Activated CD4-positive, alpha-beta memory T cell treated with anti-CD3 and anti-CD28 coated beads for 36 hours (primary cell): ENCODE measurements around the gene RPL23. TPM values are rescaled to one million over a fixed set of nuclear protein-coding genes. Genes with fewer than 3 reads are reported as not detected.

Experiments
- CTCF ChIA-PET: fragments of 350-600 bp; sonication (Branson Sonifier 250); formaldehyde crosslinking; loops from one replicate; lab custom pipeline; 2021; ENCODE audit warnings: antibody characterized with exemption, inconsistent platforms; lab: Charles Lee
- POLR2A ChIA-PET: fragments of 350-600 bp; sonication (Branson Sonifier 250); formaldehyde crosslinking; loops from one replicate; lab custom pipeline; 2021; ENCODE audit warnings: antibody characterized with exemption; lab: Charles Lee
- DNase-seq: peaks from one replicate; pipeline ENCODE4 v3.0.0-alpha.2; 2020
- H3K27ac Mint-ChIP-seq: one replicate; pipeline ENCODE4 v1.8.0; 2021; ENCODE audit warnings: mixed read lengths
- H3K27me3 Mint-ChIP-seq: one replicate; pipeline ENCODE4 v1.8.0; 2021; ENCODE audit warnings: mixed read lengths
- H3K36me3 Mint-ChIP-seq: one replicate; pipeline ENCODE4 v1.8.0; 2021; ENCODE audit warnings: mixed read lengths
- H3K4me1 Mint-ChIP-seq: one replicate; pipeline ENCODE4 v1.8.0; 2021; ENCODE audit warnings: low read depth, mixed read lengths
- H3K4me3 Mint-ChIP-seq: one replicate; pipeline ENCODE4 v1.8.0; 2021; ENCODE audit warnings: mild to moderate bottlenecking, mixed read lengths
- H3K9me3 Mint-ChIP-seq: one replicate; pipeline ENCODE4 v1.8.0; 2021; ENCODE audit warnings: mixed read lengths
- intact Hi-C: fragments of 100-400 bp; cut with micrococcal nuclease; formaldehyde crosslinking; loops from one replicate; pipeline ENCODE4 v1.15.1; 2023
- total RNA-seq, 2 experiments: library from RNA; stranded (reverse); gene quantifications; one replicate each; pipeline ENCODE4 v1.2.3, GENCODE V29; 2021

Gene RPL23
- 1,000 to 10,000 TPM; 1,774 to 1,791 TPM for total RNA-seq

GRCh38 chr17:38853292-38854219, at the start of gene RPL23:
TSS of gene RPL23 (minus strand) at chr17:38853721. CDS start at chr17:38853710, 11 bp downstream.
- Mint-ChIP-seq H3K4me1 (peaks cover 38% of the 10 kb centered on the region), H3K36me3 (peaks cover 50% of the 10 kb centered on the region), H3K27ac (peak within 1 kb of the TSS; percentile 99), H3K27me3 (no peaks in the 10 kb centered on the region), H3K9me3 (no peaks in the 10 kb centered on the region), H3K4me3 (peak within 1 kb of the TSS; percentile 99)
- intact Hi-C loops = loop anchor here (1.0 to 5.0 kb wide), 4 partner anchors 16 to 299 kb away; partner anchors contain the start of genes CWC25 and PLXDC1
- ChIA-PET POLR2A (interaction anchor here (0.6 to 8.6 kb wide), 18 partner anchors 10 to 499 kb away, joined by 3 to 97 read pairs (median 4); partner anchors contain the start of genes CWC25, FBXO47, LASP1 and PIP4K2B), CTCF (interaction anchor here (0.6 to 2.3 kb wide), 12 partner anchors 10 to 321 kb away, joined by 3 to 12 read pairs (median 6); partner anchors contain the start of genes CWC25 and LASP1)
- DNase-seq = peak; percentile 95

DNA sequence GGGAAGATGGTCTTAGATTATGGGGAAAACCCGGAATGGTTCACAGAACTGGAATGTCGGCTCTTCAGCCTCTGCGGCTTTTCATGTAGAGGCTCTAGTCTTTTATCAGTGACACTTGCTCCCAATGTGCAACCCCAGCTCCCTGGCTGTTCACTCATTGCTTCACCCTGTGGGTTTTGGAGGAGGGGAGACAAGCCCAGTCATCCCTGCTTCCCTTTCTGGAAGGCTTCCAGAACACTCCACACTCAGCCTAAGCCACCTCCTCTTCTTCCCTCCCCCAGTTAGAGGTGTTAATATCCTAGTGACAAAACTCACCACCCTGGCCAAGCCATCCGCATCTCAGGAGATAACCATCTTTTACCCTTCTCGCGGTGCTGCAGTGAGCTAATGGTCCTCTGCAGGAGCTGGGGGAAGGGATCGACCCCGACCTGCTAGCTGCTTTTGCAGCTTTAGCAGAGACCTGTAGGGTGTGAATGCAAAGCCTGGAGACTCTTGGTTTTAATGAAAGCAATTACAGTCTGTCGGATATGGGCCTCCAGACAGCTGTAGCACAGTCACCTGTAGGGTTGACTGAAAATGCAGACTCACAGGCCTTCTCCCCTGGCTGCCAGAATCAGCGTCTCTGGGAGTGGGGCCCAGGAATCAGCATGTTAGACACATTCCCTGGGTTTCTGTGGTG, 47.6 kb upstream of the RPL23 start:
- peaks cover 55% of the 10 kb centered on the region for H3K4me1 Mint-ChIP-seq
- DNase-seq = peak; percentile 49
- ChIA-PET CTCF (interaction anchor here (0.6 to 2.1 kb wide), 8 partner anchors 14 to 351 kb away, joined by 3 to 6 read pairs (median 4); partner anchors contain the start of genes LASP1 and LASP1NB), POLR2A (interaction anchor here (1.9 to 3.0 kb wide), 3 partner anchors 30 to 48 kb away, joined by 6 to 14 read pairs (median 8); partner anchors contain the start of genes LASP1 and RPL23)
- H3K36me3 Mint-ChIP-seq = peaks cover 52% of the 10 kb centered on the region
- no peaks in the 10 kb centered on the region for H3K9me3 Mint-ChIP-seq
- intact Hi-C loops = no loop called here
- H3K27me3 Mint-ChIP-seq = no peaks in the 10 kb centered on the region
- H3K4me3 Mint-ChIP-seq = peak overlapping the region; percentile 12
- peak overlapping the region; percentile 79 for H3K27ac Mint-ChIP-seq

DNA sequence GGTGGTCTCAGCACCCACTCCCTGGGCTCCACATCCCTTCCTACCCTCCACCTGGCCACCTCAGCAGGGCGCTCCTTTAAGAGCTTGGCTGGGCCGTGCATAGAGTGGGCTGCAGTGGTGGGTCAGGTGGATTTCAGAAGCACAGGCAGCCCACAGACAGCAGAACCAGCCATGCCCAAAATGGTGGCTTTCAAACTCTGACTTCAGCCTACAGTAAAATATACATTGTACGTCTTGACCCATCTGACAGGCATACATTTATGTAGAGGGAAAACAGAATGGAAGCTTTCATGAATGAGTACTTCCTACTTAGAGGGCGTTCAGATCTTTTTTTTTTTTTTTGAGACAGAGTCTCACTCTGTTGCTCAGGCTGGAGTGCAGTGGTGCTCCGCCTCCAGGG, 45.9 kb upstream of the RPL23 start:
- ChIA-PET POLR2A (interaction anchor here (0.6 to 3.1 kb wide), 4 partner anchors 13 to 46 kb away, joined by 3 to 31 read pairs (median 8); partner anchors contain the start of genes LASP1 and RPL23), CTCF (interaction anchor here (0.7 to 3.0 kb wide), 8 partner anchors 14 to 300 kb away, joined by 3 to 16 read pairs (median 4); partner anchors contain the start of genes LASP1 and RPL19)
- Mint-ChIP-seq H3K4me1 (peaks cover 62% of the 10 kb centered on the region), H3K36me3 (peaks cover 45% of the 10 kb centered on the region), H3K27ac (peak overlapping the region; percentile 94), H3K4me3 (peak overlapping the region; percentile 58), H3K27me3 (no peaks in the 10 kb centered on the region), H3K9me3 (no peaks in the 10 kb centered on the region)
- intact Hi-C loops = loop anchor here (10.0 kb wide), 1 partner anchor 45 kb away; no protein-coding TSS in a partner anchor
- DNase-seq = no peak

GRCh38 chr17:38898812-38899348, 45.4 kb upstream of the RPL23 start:
- Mint-ChIP-seq H3K4me1 (peaks cover 67% of the 10 kb centered on the region), H3K27me3 (no peaks in the 10 kb centered on the region), H3K36me3 (peaks cover 41% of the 10 kb centered on the region), H3K27ac (peak overlapping the region; percentile 94), H3K9me3 (no peaks in the 10 kb centered on the region), H3K4me3 (peak overlapping the region; percentile 58)
- intact Hi-C loops = loop anchor here (1.0 to 10.0 kb wide), 3 partner anchors 30 to 74 kb away; partner anchors contain the start of gene CWC25
- DNase-seq = peak; percentile 94
- CTCF ChIA-PET = interaction anchor here (0.5 to 3.0 kb wide), 10 partner anchors 14 to 301 kb away, joined by 3 to 16 read pairs (median 4); partner anchors contain the start of genes LASP1 and RPL19
- POLR2A ChIA-PET = interaction anchor here (0.6 to 3.1 kb wide), 6 partner anchors 13 to 46 kb away, joined by 3 to 31 read pairs (median 4); partner anchors contain the start of genes LASP1 and RPL23

DNA sequence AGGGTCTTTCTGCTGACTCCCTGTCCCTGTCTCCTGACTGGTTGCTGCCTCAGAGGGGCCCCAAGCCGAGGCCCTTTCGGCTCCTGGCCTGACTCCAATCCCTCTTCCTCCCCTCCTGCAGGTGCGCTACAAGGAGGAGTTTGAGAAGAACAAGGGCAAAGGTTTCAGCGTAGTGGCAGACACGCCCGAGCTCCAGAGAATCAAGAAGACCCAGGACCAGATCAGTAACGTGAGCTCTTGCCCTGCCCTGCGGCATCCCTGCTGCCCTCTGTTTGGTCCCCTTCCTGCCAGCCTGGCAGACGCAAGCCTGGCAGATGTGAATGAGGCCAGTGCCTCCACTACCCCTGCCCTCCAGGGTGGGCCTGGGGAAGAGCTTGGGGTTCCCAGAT, 44.8 kb upstream of the RPL23 start:
- peak; percentile 58 for DNase-seq
- intact Hi-C loops = loop anchor here (1.0 to 10.0 kb wide), 3 partner anchors 29 to 73 kb away; partner anchors contain the start of gene CWC25

DNA sequence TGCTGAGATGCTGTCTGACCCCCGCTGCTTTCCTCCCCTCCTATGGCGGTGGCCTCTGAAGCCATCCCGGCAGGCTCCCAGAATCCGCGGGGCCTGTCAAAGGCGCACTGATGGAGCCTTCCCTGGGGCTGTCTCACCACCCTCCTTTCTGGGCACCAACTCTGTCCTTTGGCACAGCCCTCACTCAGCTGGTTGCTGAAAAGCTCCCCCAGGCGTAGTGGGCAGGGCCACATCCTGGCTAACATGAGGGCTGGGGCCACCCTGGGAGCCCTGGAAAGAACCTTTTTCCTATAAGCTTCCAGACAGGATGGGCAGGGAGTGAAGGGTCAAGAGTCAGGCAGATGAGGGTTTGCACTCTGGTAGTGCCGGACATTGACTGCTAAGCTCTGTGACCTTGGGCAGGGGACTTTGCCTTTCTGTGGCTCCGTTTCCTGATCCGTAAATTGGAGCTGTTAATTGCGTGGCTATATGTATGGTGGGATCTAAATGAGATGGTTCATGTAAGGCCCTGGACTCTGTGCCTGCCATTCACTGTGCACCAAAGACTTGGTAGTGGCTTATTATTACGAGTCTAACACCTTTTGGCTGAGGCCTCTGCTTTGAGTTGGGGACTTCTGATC, 44.3 kb upstream of the RPL23 start:
- Mint-ChIP-seq H3K9me3 (no peaks in the 10 kb centered on the region), H3K4me1 (peaks cover 73% of the 10 kb centered on the region), H3K4me3 (peak overlapping the region; percentile 58), H3K27ac (peak overlapping the region; percentile 94), H3K36me3 (peaks cover 34% of the 10 kb centered on the region), H3K27me3 (no peaks in the 10 kb centered on the region)
- POLR2A ChIA-PET = interaction anchor here (0.9 to 3.1 kb wide), 7 partner anchors 16 to 255 kb away, joined by 3 to 31 read pairs (median 5); partner anchors contain the start of genes CWC25, LASP1 and RPL23
- no peak for DNase-seq
- CTCF ChIA-PET = interaction anchor here (0.7 to 3.0 kb wide), 6 partner anchors 13 to 347 kb away, joined by 3 to 16 read pairs (median 6); partner anchors contain the start of gene LASP1NB
- intact Hi-C loops = loop anchor here (1.0 to 10.0 kb wide), 3 partner anchors 28 to 72 kb away; partner anchors contain the start of gene CWC25

More for the DNA sequence above, 44.8 kb upstream of the RPL23 start:
- Mint-ChIP-seq H3K4me3 (peak overlapping the region; percentile 58), H3K27me3 (no peaks in the 10 kb centered on the region), H3K36me3 (peaks cover 36% of the 10 kb centered on the region), H3K9me3 (no peaks in the 10 kb centered on the region), H3K4me1 (peaks cover 70% of the 10 kb centered on the region), H3K27ac (peak overlapping the region; percentile 94)
- ChIA-PET POLR2A (interaction anchor here (0.9 to 3.1 kb wide), 7 partner anchors 12 to 254 kb away, joined by 3 to 31 read pairs (median 5); partner anchors contain the start of genes LASP1 and RPL23), CTCF (interaction anchor here (0.5 to 3.0 kb wide), 8 partner anchors 13 to 347 kb away, joined by 3 to 16 read pairs (median 4); partner anchors contain the start of gene LASP1)

DNA sequence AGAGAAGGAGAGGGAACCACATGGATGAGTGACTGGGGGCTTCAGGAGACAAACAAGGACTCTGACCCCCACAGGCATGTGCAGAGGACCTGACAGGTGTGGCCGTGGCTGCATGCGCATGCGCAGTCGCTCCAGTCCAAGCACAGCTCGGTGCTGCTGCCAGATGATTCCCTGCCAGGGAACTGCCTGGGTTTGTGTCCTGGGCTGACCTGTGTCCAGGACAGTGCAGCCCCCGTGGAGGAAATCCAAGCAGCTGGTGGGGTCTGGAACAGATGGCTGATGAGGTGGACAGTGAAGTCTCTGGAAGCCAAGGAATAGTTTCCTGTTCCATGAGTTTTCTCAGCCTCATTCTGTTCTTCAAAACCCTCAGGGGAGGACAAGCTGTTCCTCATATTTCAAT, 43.7 kb upstream of the RPL23 start:
- no peak for DNase-seq
- H3K27me3 Mint-ChIP-seq = no peaks in the 10 kb centered on the region
- ChIA-PET CTCF (interaction anchor here (0.7 to 3.0 kb wide), 6 partner anchors 12 to 348 kb away, joined by 3 to 16 read pairs (median 6); partner anchors contain the start of gene LASP1NB), POLR2A (interaction anchor here (1.2 to 3.1 kb wide), 3 partner anchors 26 to 72 kb away, joined by 3 to 31 read pairs (median 5); partner anchors contain the start of genes CWC25 and LASP1)
- H3K36me3 Mint-ChIP-seq = peaks cover 34% of the 10 kb centered on the region
- H3K4me3 Mint-ChIP-seq = no peak overlapping the region
- peak overlapping the region; percentile 94 for H3K27ac Mint-ChIP-seq
- peaks cover 79% of the 10 kb centered on the region for H3K4me1 Mint-ChIP-seq
- H3K9me3 Mint-ChIP-seq = no peaks in the 10 kb centered on the region
- intact Hi-C loops = loop anchor here (10.0 kb wide), 1 partner anchor 48 kb away; no protein-coding TSS in a partner anchor

DNA sequence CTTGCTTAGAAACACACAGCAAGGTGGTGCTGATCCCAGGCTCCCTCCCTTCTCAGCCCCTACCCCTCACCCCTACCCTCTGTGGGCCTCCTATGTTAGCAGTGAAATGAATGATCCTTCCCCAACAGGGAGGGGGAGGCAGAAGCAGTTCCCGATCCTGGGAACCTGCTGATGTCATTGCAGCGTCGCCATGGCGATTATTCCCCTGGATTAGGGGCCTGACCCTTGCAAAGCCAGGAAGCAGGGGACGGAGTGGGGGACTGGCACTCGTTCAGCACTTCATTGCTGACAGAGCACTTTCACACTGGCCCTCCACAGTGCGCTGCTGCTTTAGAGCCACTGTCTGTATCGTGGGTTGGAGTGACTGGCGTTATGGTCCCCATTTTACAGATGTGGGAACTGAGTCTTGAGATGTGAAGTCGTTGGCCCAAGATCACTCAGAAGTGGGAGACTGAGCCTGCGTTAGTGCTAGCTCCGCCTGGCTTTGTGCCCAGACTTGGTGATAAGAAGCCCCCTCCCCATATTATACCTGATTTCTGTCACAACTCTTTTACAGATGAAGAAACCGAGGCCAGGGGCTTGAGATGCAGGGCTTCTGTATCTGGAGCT, 42.9 kb upstream of the RPL23 start:
- ChIA-PET POLR2A (interaction anchor here (1.2 kb wide), 1 partner anchor 71 kb away, joined by 3 read pairs; the partner anchor contains the start of gene CWC25), CTCF (interaction anchor here (1.2 to 2.5 kb wide), 3 partner anchors 14 to 29 kb away, joined by 3 to 9 read pairs (median 3); partner anchors contain the start of genes LASP1 and LASP1NB)
- Mint-ChIP-seq H3K4me3 (no peak overlapping the region), H3K27me3 (no peaks in the 10 kb centered on the region), H3K36me3 (peaks cover 37% of the 10 kb centered on the region), H3K9me3 (no peaks in the 10 kb centered on the region), H3K27ac (peak overlapping the region; percentile 94), H3K4me1 (peaks cover 85% of the 10 kb centered on the region)
- DNase-seq = no peak
- intact Hi-C loops = loop anchor here (10.0 kb wide), 1 partner anchor 48 kb away; no protein-coding TSS in a partner anchor

DNA sequence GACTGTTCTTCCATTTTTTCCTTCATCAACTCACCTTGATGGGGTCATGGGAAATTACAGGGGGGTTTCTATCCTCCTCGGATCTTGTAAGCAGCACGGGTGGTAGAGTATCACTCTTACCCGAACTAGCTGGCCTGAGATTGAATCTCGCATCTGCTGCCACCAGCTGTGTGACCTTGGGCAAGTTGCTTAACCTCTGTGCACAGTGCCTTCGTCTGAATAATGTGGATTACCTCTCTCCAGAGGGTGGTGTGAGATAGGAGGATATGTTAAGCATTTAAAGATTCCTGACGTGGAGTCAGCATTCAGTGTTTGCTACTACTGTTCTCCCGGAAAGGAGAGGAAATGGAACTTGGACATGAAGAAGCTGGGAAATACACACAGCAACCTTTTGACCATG, 40.8 kb upstream of the RPL23 start:
- no peak overlapping the region for H3K4me3 Mint-ChIP-seq
- intact Hi-C loops = loop anchor here (10.0 kb wide), 1 partner anchor 51 kb away; no protein-coding TSS in a partner anchor
- H3K36me3 Mint-ChIP-seq = peaks cover 36% of the 10 kb centered on the region
- no peak for DNase-seq
- no peaks in the 10 kb centered on the region for H3K27me3 Mint-ChIP-seq
- ChIA-PET CTCF (interaction anchor here (0.7 to 1.7 kb wide), 5 partner anchors 21 to 259 kb away, joined by 3 to 7 read pairs (median 4); no protein-coding TSS in a partner anchor), POLR2A (interaction anchor here (0.6 kb wide), 1 partner anchor 276 kb away, joined by 3 read pairs; no protein-coding TSS in a partner anchor)
- peak overlapping the region; percentile 64 for H3K27ac Mint-ChIP-seq
- peaks cover 88% of the 10 kb centered on the region for H3K4me1 Mint-ChIP-seq
- H3K9me3 Mint-ChIP-seq = no peaks in the 10 kb centered on the region
